HG03558 (cell line): Measurements from ENCODE around the gene KREMEN2.
"Not testable (repeated sequence)": the region's sequence is repeated elsewhere in the genome, so short reads cannot be mapped to it uniquely, and the experiment has no call there.

Experiments
- ATAC-seq: cut with Tn5 transposase; IDR thresholded peaks from one replicate; pipeline ENCODE4 v1.9.1; 2021; ENCODE audit warnings: moderate number of reproducible peaks; ENCODE audit not compliant: unreplicated experiment; ENCODE audit errors: extremely low read depth

Gene KREMEN2, protein sequence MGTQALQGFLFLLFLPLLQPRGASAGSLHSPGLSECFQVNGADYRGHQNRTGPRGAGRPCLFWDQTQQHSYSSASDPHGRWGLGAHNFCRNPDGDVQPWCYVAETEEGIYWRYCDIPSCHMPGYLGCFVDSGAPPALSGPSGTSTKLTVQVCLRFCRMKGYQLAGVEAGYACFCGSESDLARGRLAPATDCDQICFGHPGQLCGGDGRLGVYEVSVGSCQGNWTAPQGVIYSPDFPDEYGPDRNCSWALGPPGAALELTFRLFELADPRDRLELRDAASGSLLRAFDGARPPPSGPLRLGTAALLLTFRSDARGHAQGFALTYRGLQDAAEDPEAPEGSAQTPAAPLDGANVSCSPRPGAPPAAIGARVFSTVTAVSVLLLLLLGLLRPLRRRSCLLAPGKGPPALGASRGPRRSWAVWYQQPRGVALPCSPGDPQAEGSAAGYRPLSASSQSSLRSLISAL

DNA sequence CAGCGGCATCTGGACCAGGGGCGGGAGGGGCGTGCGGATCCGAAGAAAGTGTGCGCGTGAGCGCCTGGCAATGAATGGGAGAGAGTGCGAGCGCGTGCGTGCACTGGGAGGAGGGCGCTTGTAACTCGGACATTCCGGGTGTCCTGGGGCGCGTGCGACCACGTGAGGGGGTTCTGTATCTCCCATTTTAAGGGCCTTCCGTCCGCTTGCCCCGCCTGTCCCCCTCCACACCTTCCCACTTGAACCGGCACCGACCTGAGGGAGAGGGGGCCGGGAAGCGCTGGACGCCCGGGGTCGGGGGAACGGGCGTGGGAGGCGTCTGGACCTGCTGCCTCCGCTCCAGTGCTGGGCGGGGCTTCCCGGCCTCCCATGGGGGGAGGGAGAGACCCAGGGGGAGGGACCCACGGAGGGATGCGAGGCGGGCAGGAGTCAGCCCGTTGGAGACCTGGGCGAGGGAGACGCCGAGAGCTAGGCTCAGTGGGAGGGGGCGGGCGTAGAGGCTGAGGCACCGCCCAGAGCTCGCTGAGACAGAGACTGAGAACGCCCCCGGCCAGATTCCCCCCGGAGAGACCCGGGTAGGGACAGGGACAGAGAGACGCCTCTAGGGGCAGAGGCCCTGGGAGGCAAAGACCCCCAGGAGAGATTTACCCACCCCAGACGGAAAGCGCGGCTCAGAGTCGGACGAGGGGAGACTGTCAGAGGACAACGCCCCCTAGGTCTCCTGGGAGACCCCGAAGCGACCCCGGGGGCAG is at the start of gene KREMEN2:
Gene KREMEN2, plus strand, starts transcription at position 553 of the 752 bp plus-strand sequence. CDS start 246 bp downstream, outside the sequence.
- ATAC-seq, result no peak

DNA sequence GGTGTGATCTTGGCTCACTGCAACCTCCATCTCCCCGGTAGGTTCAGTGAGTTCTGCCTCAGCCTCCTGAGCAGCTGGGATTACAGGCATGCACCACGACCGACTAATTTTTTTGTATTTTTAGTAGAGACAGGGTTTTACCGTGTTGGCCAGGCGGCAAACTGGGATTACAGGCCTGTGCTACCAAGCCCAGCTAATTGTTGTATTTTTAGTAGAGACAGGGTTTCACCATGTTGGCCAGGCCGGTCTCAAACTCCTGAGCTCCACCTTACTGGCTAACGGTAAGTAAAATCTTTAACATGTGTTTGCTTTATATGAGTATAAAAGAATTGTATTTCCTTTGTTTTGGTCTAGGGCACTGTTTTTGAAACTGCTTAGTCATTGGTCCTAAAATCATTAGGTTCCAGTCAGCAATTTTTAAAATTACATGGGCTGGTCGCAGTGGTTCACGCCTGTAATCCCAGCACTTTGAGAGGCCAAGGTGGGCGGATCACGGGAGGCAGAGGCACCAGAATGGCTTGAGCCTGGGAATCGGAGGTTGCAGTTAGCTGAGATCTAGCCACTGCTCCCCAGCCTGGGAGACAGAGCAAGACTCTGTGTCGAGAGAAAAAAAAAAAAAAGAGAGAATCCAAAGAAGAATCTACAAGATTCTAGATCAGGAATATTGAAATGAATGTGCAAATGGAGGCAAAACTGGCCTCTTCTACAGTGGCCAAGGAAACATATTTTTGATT is 48.7 kb upstream of the KREMEN2 start:
- no peak for ATAC-seq

DNA sequence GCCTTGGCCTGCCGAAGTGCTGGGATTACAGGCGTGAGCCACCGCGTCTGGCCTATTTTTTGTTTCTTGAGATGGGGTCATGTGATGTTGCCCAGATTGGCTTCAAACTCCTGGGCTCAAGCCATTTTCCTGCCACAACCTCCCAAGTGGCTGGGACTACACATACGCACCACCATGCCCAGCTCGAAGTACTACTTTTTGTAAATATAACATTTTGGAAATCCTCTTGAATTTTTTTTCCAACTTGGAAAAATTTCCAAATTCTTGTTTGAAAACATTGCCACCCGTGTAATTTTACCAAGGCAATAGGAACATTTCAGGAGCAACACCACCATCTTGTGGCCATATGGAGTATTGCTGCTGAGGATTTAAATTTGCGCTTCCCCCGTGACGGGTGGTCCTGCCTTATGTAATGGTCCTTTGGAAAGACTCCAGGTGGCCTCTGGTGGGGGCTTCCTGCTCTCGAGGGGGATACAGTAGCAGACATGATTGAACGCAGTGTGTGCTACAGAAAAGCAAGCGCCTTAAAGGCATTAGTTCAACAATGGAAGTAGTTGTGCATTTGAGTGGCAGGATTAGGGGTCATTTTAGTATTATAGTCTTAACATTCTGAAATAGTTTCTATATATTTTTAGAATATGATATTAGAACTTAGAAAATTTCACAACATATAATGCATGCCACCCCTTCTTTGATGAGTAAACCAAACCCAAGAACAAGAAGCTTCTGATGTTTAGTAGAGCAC is 44.4 kb upstream of the KREMEN2 start:
- no peak for ATAC-seq

DNA sequence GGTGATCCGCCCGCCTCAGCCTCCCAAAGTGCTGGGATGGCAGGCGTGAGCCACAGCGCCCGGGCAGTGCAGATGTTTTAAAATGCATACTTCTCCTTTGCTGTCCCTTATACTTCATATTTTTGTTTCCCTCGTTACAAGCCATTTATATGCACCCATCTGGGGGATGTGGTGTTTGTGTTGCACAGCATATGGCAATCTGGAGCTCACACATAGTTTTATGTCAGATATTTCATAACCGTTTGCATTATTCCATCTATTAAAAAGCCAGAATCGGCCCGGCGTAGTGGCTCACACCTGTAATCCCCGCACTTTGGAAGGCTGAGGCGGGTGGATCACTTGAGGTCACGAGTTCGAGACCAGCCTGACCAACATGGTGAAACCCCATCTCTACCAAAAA is 40.6 kb upstream of the KREMEN2 start:
- no peak for ATAC-seq

DNA sequence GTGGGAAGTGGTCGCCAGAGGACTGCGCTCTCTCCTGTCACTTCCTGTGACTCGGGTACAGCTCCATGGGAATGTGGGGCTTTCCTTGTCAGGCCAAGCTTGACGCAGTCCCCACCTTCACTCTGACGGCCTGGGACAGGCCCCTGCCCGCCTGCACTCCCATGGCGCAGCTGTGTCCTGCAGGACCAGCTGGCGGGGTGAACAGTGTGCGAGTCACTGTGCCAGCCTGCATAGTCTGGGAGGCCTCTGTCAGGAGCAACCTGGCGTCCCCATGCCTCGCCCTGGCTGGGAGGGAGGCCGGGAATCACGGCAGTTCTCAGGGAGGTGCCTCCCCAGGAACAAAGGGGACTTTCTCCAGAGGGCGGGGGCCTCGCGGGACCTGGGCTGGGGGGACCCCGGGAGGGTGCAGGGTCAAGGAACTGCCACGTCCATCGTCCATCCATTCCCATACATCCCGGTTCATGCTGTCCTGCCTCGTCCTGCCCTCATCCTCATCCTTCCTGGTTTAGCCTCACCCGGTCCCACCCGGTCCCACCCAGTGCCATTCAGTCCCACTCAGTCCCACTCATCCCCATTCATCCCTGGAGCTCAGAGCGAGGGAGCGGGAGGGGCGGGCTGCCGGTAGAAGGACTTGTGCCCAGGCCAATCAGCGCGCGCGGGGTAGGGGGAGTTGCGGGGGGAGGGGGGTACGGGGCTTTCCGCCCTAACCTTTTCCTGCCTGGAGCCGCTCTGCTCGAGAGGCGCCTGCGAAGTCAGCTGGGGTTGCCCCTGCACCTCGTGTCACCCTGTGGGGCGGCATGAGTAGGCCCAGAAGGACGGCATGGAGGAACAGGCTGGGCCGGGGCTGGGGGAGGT is 38.9 kb upstream of the KREMEN2 start:
- no peak for ATAC-seq

DNA sequence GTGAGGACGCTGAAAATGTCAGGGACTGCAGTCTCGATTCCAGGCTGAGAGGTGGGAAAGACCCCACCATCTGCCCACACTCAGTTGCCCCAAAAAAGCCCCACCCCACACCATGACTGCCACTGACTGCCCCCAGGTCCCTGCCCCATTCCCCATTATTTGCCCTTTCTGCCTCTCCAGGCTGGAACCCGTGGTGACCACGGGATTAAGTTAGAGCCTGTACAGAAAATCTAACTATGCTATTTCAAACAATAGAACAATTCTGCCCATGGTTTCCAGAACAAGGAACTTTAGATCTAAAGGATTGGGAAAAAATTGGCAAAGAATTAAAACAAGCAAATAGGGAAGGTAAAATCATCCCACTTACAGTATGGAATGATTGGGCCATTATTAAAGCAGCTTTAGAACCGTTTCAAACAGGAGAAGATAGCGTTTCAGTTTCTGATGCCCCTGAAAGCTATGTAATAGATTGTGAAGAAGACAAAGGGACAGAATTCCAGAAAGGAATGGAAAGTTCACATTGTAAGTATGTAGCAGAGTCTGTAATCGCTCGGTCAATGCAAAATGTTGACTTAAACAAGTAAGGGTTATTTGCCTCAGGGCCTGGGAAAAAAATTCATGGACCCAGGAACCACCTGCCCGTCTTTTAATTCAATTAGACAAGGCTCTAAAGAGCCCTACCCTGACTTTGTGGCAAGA is 38.0 kb upstream of the KREMEN2 start:
- ATAC-seq, result no peak

DNA sequence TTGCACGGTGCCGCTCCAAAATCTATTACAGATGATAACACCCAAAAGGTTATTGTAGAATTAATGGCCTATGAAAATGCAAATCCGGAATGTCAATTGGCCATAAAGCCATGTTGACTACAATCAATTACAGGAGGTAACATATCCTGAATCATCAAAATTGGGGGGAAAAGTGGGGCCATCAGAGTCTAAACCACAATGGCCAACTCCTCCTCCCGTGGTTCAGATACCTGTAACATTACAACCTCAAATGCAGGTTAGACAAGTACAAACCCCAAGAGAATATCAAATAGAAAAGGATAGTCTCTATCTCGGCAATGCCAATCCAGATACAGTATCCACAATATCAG is 37.5 kb upstream of the KREMEN2 start:
- ATAC-seq, result no peak

DNA sequence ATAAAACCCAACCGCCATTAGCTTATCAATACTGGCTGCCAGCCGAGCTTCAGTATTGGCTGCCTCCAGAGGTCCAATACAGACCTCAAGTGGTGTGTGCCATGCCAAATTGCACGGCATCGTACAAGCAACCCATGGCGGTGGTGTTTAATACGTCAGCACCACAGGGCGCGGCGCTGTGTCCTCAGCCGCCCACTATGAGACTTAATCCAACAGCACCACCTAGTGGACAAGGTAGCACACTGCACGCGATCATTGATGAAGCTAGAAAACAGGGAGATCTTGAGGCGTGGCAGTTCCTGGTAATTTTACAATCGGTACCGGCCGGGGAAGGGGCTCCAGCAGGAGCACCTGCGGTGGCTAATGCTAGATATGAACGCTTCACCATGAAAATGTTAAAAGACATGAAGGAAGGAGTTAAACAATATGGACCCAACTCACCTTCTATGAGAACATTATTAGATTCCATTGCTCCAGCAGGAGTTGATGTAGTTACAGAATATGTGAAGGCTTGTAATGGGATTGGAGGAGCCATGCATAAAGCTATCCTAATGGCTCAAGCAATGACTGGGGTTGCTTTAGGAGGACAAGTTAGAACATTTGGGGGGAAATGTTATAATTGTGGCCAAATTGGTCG is 36.9 kb upstream of the KREMEN2 start:
- ATAC-seq, result no peak

DNA sequence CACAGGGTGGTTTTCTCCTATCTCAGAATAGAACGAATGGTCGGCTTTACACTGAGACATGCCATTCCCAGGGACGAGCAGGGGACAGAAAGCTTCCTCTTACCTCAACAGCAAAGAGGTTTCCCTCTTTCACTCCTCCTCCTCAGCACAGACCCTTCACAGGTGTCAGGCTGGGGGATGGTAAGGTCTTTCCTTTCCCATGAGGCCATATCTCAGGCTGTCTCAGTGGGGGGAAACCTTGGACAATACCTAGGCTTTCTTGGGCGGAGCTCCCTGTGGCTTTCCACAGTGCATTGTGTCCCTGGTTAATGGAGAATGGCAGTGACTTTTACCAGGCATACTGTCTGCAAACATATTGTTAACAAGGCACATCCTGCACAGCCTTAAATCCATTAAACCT is 35.9 kb upstream of the KREMEN2 start:
- not testable (repeated sequence) for ATAC-seq

DNA sequence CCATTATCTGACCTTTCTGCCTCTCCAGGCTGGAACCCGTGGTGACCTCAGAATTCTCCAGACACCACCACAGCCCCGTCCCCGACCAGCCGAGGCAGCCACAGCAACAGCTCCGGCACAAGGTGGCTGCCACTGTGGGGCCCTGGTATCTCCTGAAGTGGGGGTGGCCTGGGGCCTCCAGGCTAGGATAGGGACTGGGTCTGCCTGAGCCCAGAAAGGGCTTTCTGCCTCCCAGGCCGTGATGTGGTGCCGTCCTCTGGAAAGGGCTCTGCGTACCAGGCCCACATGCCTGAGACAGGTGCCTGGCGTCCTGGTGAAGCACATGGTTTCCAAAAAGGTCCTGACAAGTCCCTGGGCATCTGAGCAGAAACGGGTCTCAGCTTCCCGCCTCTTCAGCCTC is 35.3 kb upstream of the KREMEN2 start:
- ATAC-seq, result no peak

DNA sequence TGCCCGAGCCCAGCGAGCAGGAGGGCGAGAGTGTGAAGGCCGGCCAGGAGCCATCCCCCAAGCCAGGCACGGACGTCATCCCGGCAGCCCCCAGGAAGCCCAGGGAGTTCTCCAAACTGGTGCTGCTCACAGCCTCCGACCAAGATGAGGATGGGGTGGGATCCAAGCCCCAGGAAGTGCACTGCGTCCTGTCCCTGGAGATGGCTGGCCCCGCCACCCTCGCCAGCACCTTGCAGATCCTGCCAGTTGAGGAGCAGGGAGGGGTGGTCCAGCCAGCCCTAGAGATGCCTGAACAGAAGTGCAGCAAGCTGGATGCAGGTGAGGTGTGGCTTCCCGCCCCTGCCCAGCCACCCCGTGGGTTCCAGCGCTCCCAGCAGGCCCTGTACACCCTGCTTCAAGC is 34.4 kb upstream of the KREMEN2 start:
- no peak for ATAC-seq

DNA sequence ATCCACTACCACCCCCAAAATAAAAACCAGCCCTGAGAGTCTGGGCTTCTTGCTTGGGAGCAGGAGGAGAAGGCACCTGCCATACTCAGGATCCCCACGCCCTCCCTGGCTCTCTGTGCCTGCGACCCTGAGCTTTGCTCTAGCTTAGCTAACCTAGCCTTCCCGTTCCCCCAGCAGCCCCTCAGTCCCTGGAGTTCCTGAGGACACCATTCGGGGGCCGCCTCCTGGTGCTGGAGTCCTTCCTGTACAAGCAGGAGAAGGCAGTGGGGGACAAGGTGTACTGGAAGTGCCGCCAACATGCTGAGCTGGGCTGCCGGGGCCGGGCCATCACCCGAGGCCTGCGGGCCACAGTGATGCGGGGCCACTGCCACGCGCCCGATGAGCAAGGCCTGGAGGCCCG is 33.8 kb upstream of the KREMEN2 start:
- no peak for ATAC-seq

DNA sequence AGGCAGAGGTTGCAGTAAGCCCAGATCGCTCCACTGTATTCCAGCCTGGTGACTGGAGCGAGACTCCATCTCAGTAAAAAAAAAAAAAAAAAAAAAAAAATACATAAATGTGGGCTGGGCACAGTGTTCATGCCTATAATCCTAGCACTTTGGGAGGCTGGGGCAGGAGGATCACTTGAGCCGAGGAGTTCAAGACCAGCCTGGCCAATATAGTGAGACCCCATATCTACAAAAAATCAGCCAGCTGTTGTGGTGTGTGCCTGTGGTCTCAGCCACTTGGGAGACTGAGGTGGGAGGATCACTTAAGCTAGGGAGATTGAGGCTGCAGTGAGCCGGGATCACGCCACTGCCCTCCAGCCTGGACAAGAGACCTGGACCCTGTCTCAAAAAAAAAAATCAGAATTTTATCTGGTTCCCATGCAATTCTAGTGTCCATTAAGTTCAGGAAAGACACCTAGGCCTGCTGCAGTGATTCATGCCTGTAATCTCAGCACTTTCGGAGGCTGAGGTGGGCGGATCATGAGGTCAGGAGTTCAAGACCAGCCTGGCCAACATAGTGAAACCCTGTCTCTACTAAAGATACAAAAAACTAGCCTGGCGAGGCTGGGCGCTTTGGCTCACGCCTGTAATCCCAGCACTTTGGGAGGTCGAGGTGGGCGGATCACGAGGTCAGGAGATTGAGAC is 32.7 kb upstream of the KREMEN2 start:
- not testable (repeated sequence) for ATAC-seq

DNA sequence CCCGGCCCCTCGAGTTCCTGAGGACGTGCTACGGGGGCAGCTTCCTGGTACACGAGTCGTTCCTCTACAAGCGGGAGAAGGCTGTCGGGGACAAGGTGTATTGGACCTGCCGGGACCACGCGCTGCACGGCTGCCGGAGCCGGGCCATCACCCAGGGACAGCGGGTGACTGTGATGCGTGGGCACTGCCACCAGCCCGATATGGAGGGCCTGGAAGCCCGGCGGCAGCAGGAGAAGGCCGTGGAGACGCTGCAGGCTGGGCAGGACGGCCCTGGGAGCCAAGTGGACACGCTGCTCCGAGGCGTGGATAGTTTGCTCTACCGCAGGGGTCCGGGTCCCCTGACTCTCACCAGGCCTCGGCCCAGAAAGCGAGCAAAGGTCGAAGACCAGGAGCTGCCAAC is 30.9 kb upstream of the KREMEN2 start:
- ATAC-seq, result no peak

DNA sequence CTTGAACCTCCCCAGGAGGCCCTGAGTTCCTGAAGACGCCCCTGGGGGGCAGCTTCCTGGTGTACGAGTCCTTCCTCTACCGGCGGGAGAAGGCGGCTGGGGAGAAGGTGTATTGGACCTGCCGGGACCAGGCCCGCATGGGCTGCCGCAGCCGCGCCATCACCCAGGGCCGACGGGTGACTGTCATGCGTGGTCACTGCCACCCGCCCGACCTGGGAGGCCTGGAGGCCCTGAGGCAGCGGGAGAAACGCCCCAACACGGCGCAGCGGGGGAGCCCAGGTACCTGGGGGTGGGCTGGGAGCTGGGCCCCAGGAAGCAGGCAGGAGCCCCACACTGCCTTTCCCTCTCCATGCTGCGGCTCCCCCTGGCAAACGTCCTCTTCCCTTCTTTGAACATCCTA is 30.4 kb upstream of the KREMEN2 start:
- no peak for ATAC-seq

DNA sequence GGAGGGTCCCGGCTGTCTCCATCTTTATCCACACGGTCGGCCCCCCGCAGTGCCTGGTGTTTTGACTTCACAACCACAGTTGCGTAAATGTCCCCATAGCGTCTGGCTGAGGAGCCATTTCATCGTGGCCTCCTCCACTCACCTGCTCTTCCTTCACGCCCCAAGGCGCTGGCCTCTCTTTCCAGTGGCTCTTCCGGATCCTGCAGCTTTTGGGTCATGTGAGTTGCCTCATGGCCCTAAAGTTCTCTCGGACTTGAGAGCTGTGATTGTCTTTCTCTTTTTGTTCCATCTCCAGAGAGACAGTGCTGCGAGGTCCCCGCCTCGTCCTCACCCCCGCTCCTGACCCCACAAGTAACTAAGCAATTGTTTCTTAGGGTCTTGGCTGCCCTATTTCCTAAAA is 29.6 kb upstream of the KREMEN2 start:
- ATAC-seq, result no peak

DNA sequence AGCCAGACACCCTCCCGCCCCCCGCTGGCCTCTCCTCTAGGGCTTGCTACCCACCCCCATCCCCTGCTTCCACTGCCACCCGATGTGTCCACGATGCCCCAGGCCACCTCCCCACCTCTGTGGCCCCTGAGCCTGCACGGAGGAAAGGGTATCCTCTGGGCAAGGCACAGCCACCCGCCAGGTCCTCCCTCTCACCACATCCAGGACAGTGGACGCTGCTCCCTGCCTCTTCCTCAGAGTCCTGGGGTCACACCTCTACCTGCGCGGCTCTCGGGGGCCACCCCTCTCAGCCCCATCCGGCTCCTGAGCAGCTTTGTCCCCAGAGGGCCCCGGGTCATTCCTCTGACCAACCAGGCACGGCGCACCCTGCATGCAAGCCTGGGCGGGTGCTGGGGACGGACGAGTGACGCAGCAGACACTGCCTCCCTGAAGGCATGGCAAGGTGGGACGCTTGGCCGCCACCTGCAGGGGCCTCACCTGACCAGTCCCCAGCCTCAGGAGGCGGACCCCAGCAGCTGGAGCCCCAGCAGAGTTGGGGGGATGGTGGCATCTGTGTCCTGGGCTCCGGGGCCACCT is 27.6 kb upstream of the KREMEN2 start:
- ATAC-seq, result no peak
